GM15510 (cell line): ENCODE measurements around the gene RNF11.
A peak's percentile ranks its signal among the peaks of the same experiment; 100 is the strongest.

ENCODE experiments used
- POLR2A ChIP-seq: IDR thresholded peaks from 3 replicates; pipeline ENCODE4 v1.6.1; 2011; ENCODE audit warnings: borderline replicate concordance; ENCODE audit not compliant: insufficient read length; ENCODE audit errors: extremely low read depth

RNF11 gene

GRCh38 chr1:51235673-51236530 is at the start of gene RNF11:
Gene RNF11 (plus strand): TSS chr1:51236273. CDS start chr1:51236757, 484 bp downstream.
- TF ChIP-seq POLR2A = peak; percentile 96

GRCh38 chr1:51188230-51188629 is 47.8 kb upstream of the RNF11 start:
- no peak for TF ChIP-seq POLR2A

- no peak for TF ChIP-seq POLR2A
Observed at GRCh38 chr1:51189421-51190073, 46.5 kb upstream of the RNF11 start.

GRCh38 chr1:51190961-51191360 is 45.1 kb upstream of the RNF11 start:
- TF ChIP-seq POLR2A = no peak

- TF ChIP-seq POLR2A = no peak
Observed at GRCh38 chr1:51192213-51192843, 43.7 kb upstream of the RNF11 start.

- TF ChIP-seq POLR2A = no peak
Observed at GRCh38 chr1:51193564-51193963, 42.5 kb upstream of the RNF11 start.

GRCh38 chr1:51203121-51203873 is 32.8 kb upstream of the RNF11 start:
- no peak for TF ChIP-seq POLR2A

GRCh38 chr1:51203874-51204245 is 32.2 kb upstream of the RNF11 start:
- TF ChIP-seq POLR2A = no peak

GRCh38 chr1:51210055-51210454 is 26.0 kb upstream of the RNF11 start:
- no peak for TF ChIP-seq POLR2A

- TF ChIP-seq POLR2A = no peak
Observed at GRCh38 chr1:51210676-51211075, 25.4 kb upstream of the RNF11 start.

- TF ChIP-seq POLR2A = no peak
Observed at GRCh38 chr1:51214615-51215131, 21.4 kb upstream of the RNF11 start.

GRCh38 chr1:51215169-51215568 is 20.9 kb upstream of the RNF11 start:
- no peak for TF ChIP-seq POLR2A

- TF ChIP-seq POLR2A = no peak
Observed at GRCh38 chr1:51216631-51217030, 19.4 kb upstream of the RNF11 start.

- TF ChIP-seq POLR2A = no peak
Observed at GRCh38 chr1:51217101-51217500, 19.0 kb upstream of the RNF11 start.
